NCI-H146 treated with DMSO at 0.1 percent for 48 hours (cell line): Measurements from ENCODE around the gene C17orf50.
A peak's percentile ranks its signal among the peaks of the same experiment; 100 is the strongest.

Experiments used
- DNase-seq: peaks from one replicate; lab custom pipeline; 2025; ENCODE audit not compliant: unreplicated experiment; lab: John Stamatoyannopoulos, UW

C17orf50 gene

DNA sequence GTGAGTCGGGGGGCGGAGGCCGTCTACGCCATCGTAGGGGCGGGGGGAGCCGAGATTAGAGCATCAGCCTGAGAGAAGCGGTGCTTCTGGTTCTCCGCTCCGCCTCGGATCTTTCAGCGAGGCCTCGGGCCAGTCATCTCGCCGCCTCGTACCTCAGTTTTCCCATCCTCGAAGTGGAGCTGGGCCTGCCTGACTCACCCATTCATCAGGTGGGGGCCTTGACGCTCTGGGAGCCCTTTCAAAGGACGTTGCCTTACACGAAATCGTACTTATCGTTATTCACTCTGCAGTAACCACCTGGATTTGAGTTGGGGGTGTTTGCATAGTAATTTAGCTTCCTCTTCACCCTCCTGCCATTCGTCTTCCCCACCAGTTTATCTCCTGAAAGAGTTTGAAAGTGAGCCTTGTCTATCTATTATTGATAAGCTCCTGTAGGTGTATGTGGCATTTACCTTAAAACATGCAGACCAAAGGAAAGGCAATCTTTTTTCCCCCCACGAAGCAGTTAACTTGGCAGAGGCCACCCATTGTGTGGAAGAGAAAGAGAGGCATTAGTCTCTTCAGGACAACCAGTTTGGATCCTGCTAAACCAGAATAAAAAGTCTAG lies 49.3 kb downstream of the C17orf50 start:
- peak; percentile 34 for DNase-seq

DNA sequence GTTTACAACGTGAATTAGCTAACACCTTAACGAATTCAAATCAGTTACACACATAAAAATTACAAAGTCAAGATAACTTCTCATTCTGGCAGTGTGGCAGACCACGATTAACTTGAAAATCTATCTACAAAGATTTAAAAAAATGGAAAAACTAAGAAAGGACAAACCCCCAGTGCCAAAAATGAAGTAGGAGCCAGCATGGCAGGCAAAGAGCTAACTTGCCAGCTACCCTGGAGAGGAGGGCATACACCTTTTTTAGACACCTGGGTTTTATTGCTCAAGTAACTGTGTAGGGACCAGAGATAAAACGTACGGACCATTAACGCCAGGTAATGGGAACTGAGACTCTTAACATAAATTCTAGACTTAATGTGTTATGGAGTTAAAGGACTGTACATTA lies 51.1 kb downstream of the C17orf50 start:
- no peak for DNase-seq

DNA sequence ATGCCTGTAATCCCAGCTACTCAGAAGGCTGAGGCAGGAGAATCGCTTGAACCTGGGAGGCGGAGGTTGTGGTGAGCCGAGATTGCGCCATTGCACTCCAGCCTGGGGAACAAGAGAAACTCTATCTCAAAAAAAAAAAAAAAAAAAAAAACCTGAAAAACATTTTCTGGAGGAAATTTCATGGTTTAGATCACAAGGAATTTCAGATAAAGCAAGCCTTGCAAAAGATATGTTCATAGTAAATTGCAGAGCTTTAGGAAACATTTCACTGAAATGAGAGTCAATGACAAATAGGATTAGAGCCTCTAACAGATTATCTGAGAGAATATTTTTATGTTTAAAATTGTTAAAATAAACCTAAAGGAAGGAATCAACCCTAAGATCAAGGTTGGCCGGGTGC lies 51.8 kb downstream of the C17orf50 start:
- DNase-seq = no peak
